Activated CD4-positive, alpha-beta T cell treated with anti-CD3 and anti-CD28 coated beads, Interleukin-2, amount 50 U/mL, for 1 hour (primary cell): ENCODE results near the gene TBC1D1.

Experiments
- DNase-seq: peaks from one replicate; pipeline ENCODE4 v3.0.0-alpha.2; 2020

TBC1D1 gene

GRCh38 chr4:38109370-38109769 is 218.5 kb downstream of the TBC1D1 start:
- no peak for DNase-seq

- DNase-seq: no peak
These were observed 219.0 kb downstream of the TBC1D1 start for GRCh38 chr4:38109896-38110295.

- no peak for DNase-seq
These were observed 220.1 kb downstream of the TBC1D1 start for GRCh38 chr4:38111024-38111423.

- DNase-seq: no peak
These were observed 220.8 kb downstream of the TBC1D1 start for GRCh38 chr4:38111717-38112116.

- no peak for DNase-seq
These were observed 222.2 kb downstream of the TBC1D1 start for GRCh38 chr4:38113132-38113531.

GRCh38 chr4:38113551-38113950 is 222.7 kb downstream of the TBC1D1 start:
- DNase-seq: no peak

- DNase-seq: no peak
These were observed 223.7 kb downstream of the TBC1D1 start for GRCh38 chr4:38114386-38115150.

GRCh38 chr4:38115601-38116000 is 224.7 kb downstream of the TBC1D1 start:
- no peak for DNase-seq

GRCh38 chr4:38117591-38117990 is 226.7 kb downstream of the TBC1D1 start:
- DNase-seq: no peak

GRCh38 chr4:38119668-38120385 is 228.9 kb downstream of the TBC1D1 start:
- DNase-seq: no peak

GRCh38 chr4:38120772-38121171 is 229.9 kb downstream of the TBC1D1 start:
- DNase-seq: no peak

GRCh38 chr4:38122060-38122459 is 231.2 kb downstream of the TBC1D1 start:
- no peak for DNase-seq

- no peak for DNase-seq
These were observed 232.7 kb downstream of the TBC1D1 start for GRCh38 chr4:38123555-38123954.

- DNase-seq: no peak
These were observed 234.1 kb downstream of the TBC1D1 start for GRCh38 chr4:38124961-38125360.

- no peak for DNase-seq
These were observed 234.9 kb downstream of the TBC1D1 start for GRCh38 chr4:38125816-38126215.

- peak; percentile 65 for DNase-seq
These were observed 237.9 kb downstream of the TBC1D1 start for GRCh38 chr4:38128478-38129459.

- no peak for DNase-seq
These were observed 238.8 kb downstream of the TBC1D1 start for GRCh38 chr4:38129460-38130227.

- no peak for DNase-seq
These were observed 240.0 kb downstream of the TBC1D1 start for GRCh38 chr4:38130884-38131283.

GRCh38 chr4:38131371-38132091 is 240.6 kb downstream of the TBC1D1 start:
- DNase-seq: peak; percentile 57

GRCh38 chr4:38132107-38132673 is 241.3 kb downstream of the TBC1D1 start:
- DNase-seq: peak; percentile 51
